Keratinocyte (primary cell): ENCODE measurements around the gene HPCAL1. TPM values are rescaled to one million over a fixed set of nuclear protein-coding genes. Genes with fewer than 3 reads are reported as not detected.

Experiments
- DNase-seq: peaks from one replicate; pipeline ENCODE4 v3.0.0-alpha.2; 2011; ENCODE audit warnings: low read depth, missing footprints, low spot score
- FAIRE-seq: peaks from 2 replicates; lab custom pipeline; 2011; peaks lifted over from hg19 to GRCh38; lab: Jason Lieb, UNC
- H2AFZ ChIP-seq: 2 replicates; pipeline ENCODE4 v1.6.0; 2012; ENCODE audit warnings: low read length, control low read depth, inconsistent platforms; ENCODE audit not compliant: control insufficient read depth
- H3K27ac ChIP-seq: 2 replicates; pipeline ENCODE4 v1.5.1; 2011; ENCODE audit warnings: low read length; ENCODE audit not compliant: control insufficient read depth, insufficient read depth
- H3K27me3 ChIP-seq: 3 replicates; pipeline ENCODE4 v1.6.0; 2011; ENCODE audit warnings: low read length; ENCODE audit not compliant: control insufficient read depth, insufficient read depth; ENCODE audit errors: extremely low read depth
- H3K36me3 ChIP-seq, 2 experiments: 2 replicates in 1 of 2; 3 replicates in 1 of 2; pipeline ENCODE4 v1.5.1; 2011; ENCODE audit warnings: low read length in 2 of 2, mild to moderate bottlenecking in 1 of 2; ENCODE audit not compliant: control insufficient read depth in 2 of 2, insufficient read depth in 2 of 2; ENCODE audit errors: extremely low read depth in 1 of 2
- H3K4me1 ChIP-seq: 3 replicates; pipeline ENCODE4 v1.5.1; 2011; ENCODE audit warnings: low read length; ENCODE audit not compliant: control insufficient read depth, insufficient read depth; ENCODE audit errors: extremely low read depth
- H3K4me2 ChIP-seq: 3 replicates; pipeline ENCODE4 v1.6.0; 2011; ENCODE audit warnings: low read depth, low read length; ENCODE audit not compliant: control insufficient read depth, insufficient read depth; ENCODE audit errors: extremely low read depth
- H3K4me3 ChIP-seq, 3 experiments: fragments of 200-600 bp in 1 of 3; sonication (generic) in 1 of 3; 2 replicates in 2 of 3; 3 replicates in 1 of 3; pipeline ENCODE4 v1.5.1; 2011 to 2016; ENCODE audit warnings: low read length in 3 of 3, mild to moderate bottlenecking in 3 of 3, control low read depth in 2 of 3, inconsistent platforms in 1 of 3, low read depth in 1 of 3, mixed read lengths in 1 of 3, mixed run types in 1 of 3, moderate library complexity in 1 of 3; ENCODE audit not compliant: control insufficient read depth in 2 of 3, insufficient read depth in 2 of 3; ENCODE audit errors: extremely low read depth in 1 of 3
- H3K79me2 ChIP-seq: 2 replicates; pipeline ENCODE4 v1.6.0; 2012; ENCODE audit warnings: low read length; ENCODE audit not compliant: control insufficient read depth, insufficient read depth
- H3K9ac ChIP-seq: 3 replicates; pipeline ENCODE4 v1.6.0; 2011; ENCODE audit warnings: low read length; ENCODE audit not compliant: control insufficient read depth, insufficient read depth; ENCODE audit errors: extremely low read depth
- H3K9me1 ChIP-seq: 3 replicates; pipeline ENCODE4 v1.6.0; 2011; ENCODE audit warnings: low read length; ENCODE audit not compliant: control insufficient read depth, insufficient read depth; ENCODE audit errors: extremely low read depth
- H3K9me3 ChIP-seq: 2 replicates; pipeline ENCODE4 v1.5.1; 2012; ENCODE audit warnings: low read depth, low read length; ENCODE audit not compliant: control insufficient read depth
- H4K20me1 ChIP-seq: 3 replicates; pipeline ENCODE4 v1.6.0; 2011; ENCODE audit warnings: low read length; ENCODE audit not compliant: control insufficient read depth, insufficient read depth; ENCODE audit errors: extremely low read depth
- EZH2 ChIP-seq: IDR thresholded peaks from one replicate; pipeline ENCODE4 v1.6.1; 2012; ENCODE audit warnings: inconsistent platforms, mild to moderate bottlenecking, low read length, moderate library complexity
- dilution Hi-C: fragments of 300-500 bp; cut with MboI; formaldehyde crosslinking; loops from one replicate; pipeline ENCODE4 v1.7.0; 2020; ENCODE audit warnings: low sequenced_read_pairs; ENCODE audit not compliant: extremely low pct_ligation_motif_present
- polyA plus RNA-seq, 5 experiments: library from polyadenylated mRNA; depleted of rRNA in 3 of 5; stranded (reverse) in 3 of 5; stranded (forward) in 1 of 5; unstranded in 1 of 5; fragments of >200 nt; gene quantifications; 1 replicate in 1 of 5; 2 replicates in 3 of 5; 3 replicates in 1 of 5; pipeline versions ENCODE4 v1.2.1 to v1.2.3, GENCODE V29; 2011 to 2012; ENCODE audit warnings: missing spikeins in 2 of 5, low read depth in 1 of 5, low replicate concordance in 1 of 5
- TF ChIP-seq, protein P1 (sequence below), 3 experiments: IDR thresholded peaks in 1 of 3; conservative IDR thresholded peaks in 1 of 3; optimal IDR thresholded peaks in 1 of 3; 2 replicates in 2 of 3; 3 replicates in 1 of 3; pipeline versions ENCODE3 to v1.5.1; 2011; ENCODE audit warnings: low read length in 3 of 3, mild to moderate bottlenecking in 3 of 3, moderate library complexity in 2 of 3, control low read depth in 1 of 3, inconsistent platforms in 1 of 3; ENCODE audit not compliant: insufficient read depth in 2 of 3; ENCODE audit errors: extremely low read depth in 1 of 3

Gene HPCAL1
- polyA plus RNA-seq, 1 donor (not counting 4 experiments of a cell fraction or from before 2014, with no cell fraction given) = 18.0 TPM

DNA sequence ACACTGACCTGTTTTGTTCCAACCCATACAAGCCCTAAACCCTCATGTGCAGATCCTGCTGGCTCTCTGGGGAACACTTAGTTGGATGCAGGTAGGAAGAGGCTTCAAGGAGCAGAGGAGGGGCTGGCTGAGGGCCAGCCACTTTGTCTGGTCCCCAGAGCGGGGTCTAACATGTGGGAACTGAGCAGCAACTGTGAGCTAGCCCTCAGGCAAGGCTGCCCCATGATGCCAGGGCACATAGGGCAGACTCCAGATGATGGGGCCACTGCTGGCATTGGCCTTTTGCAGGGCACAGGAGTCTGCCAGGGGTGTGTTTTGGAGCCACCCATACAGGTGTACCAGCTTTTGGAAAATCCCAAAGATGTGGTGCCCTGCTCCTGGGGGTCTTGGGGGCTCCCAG is 67.7 kb downstream of the HPCAL1 start:
- Histone ChIP-seq H4K20me1 (peaks cover 5% of the 10 kb centered on the region), H3K27ac (no peak overlapping the region), H3K79me2 (peaks cover 17% of the 10 kb centered on the region), H3K9ac (no peak overlapping the region), H3K4me3 (no peak overlapping the region), H3K27me3 (no peaks in the 10 kb centered on the region), H3K4me2 (no peak overlapping the region), H2AFZ (no peak overlapping the region), H3K36me3 (peaks cover 2 to 4% of the 10 kb centered on the region in 2 experiments), H3K9me1 (peaks cover 5% of the 10 kb centered on the region), H3K4me1 (no peaks in the 10 kb centered on the region), H3K9me3 (no peaks in the 10 kb centered on the region)
- DNase-seq (no peak), FAIRE-seq (no peak)
- dilution Hi-C loops = no loop called here
- TF ChIP-seq EZH2 = no peak
- TF ChIP-seq, protein P1, sequence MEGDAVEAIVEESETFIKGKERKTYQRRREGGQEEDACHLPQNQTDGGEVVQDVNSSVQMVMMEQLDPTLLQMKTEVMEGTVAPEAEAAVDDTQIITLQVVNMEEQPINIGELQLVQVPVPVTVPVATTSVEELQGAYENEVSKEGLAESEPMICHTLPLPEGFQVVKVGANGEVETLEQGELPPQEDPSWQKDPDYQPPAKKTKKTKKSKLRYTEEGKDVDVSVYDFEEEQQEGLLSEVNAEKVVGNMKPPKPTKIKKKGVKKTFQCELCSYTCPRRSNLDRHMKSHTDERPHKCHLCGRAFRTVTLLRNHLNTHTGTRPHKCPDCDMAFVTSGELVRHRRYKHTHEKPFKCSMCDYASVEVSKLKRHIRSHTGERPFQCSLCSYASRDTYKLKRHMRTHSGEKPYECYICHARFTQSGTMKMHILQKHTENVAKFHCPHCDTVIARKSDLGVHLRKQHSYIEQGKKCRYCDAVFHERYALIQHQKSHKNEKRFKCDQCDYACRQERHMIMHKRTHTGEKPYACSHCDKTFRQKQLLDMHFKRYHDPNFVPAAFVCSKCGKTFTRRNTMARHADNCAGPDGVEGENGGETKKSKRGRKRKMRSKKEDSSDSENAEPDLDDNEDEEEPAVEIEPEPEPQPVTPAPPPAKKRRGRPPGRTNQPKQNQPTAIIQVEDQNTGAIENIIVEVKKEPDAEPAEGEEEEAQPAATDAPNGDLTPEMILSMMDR (optimal IDR thresholded peaks at IDR 0.05 in 1 of 3, IDR thresholded peaks at IDR 0.05 in 1 of 3, conservative IDR thresholded peaks at IDR 0.05 in 1 of 3; ENCODE audit: extremely low read depth in 1 of 3, insufficient read depth in 2 of 3, low read length in 3 of 3) = no peak

DNA sequence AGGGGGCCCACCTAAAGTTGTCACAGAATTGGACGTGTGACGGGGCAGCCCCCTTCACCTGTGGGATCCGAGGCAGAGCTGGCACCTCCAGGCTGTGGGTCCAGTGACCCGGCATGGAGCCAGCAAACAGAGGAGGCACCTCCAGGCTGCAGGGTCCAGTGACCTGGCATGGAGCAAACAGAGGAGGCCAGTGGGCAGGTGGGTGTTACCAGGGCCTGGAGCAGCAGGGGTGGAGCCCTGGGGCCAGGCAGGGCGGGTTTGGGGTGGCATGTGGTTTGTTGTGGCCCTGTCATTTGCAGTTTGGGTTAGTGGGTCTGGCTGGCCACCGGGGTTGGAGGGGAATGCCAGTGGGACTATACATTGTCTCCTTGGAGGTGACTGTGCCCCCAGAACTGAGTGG is 68.2 kb downstream of the HPCAL1 start:
- H3K4me3 ChIP-seq = no peak overlapping the region
- H3K9me1 ChIP-seq = peaks cover 8% of the 10 kb centered on the region
- dilution Hi-C loops = no loop called here
- H3K79me2 ChIP-seq = peaks cover 19% of the 10 kb centered on the region
- peaks cover 2 to 4% of the 10 kb centered on the region in 2 experiments for H3K36me3 ChIP-seq
- no peaks in the 10 kb centered on the region for H3K27me3 ChIP-seq
- TF ChIP-seq, protein P1 (optimal IDR thresholded peaks at IDR 0.05 in 1 of 3, IDR thresholded peaks at IDR 0.05 in 1 of 3, conservative IDR thresholded peaks at IDR 0.05 in 1 of 3; ENCODE audit: extremely low read depth in 1 of 3, insufficient read depth in 2 of 3, low read length in 3 of 3) = no peak
- no peak for TF ChIP-seq EZH2
- H3K9me3 ChIP-seq = no peaks in the 10 kb centered on the region
- no peak overlapping the region for H3K27ac ChIP-seq
- no peak for FAIRE-seq
- DNase-seq = no peak
- H4K20me1 ChIP-seq = peaks cover 5% of the 10 kb centered on the region
- no peak overlapping the region for H3K4me2 ChIP-seq
- H2AFZ ChIP-seq = no peak overlapping the region
- no peaks in the 10 kb centered on the region for H3K4me1 ChIP-seq
- H3K9ac ChIP-seq = no peak overlapping the region
